GM12801 (cell line): ENCODE data around the gene KLC1.

ENCODE experiments used
- CTCF ChIP-seq: IDR thresholded peaks from one replicate; pipeline ENCODE4 v1.5.1; 2011; ENCODE audit warnings: control low read depth; ENCODE audit not compliant: insufficient read length; ENCODE audit errors: extremely low read depth

Gene KLC1

GRCh38 chr14:103694572-103695026 lies 65.6 kb downstream of the KLC1 start:
- no peak for TF ChIP-seq CTCF

- TF ChIP-seq CTCF = no peak
These were observed 66.5 kb downstream of the KLC1 start for GRCh38 chr14:103695296-103696069.

- TF ChIP-seq CTCF = no peak
These were observed 67.0 kb downstream of the KLC1 start for GRCh38 chr14:103696070-103696402.

GRCh38 chr14:103696466-103697071 lies 67.6 kb downstream of the KLC1 start:
- no peak for TF ChIP-seq CTCF

- no peak for TF ChIP-seq CTCF
These were observed 68.2 kb downstream of the KLC1 start for GRCh38 chr14:103697206-103697602.

- TF ChIP-seq CTCF = no peak
These were observed 68.8 kb downstream of the KLC1 start for GRCh38 chr14:103697603-103698379.

GRCh38 chr14:103698380-103699260 lies 69.6 kb downstream of the KLC1 start:
- TF ChIP-seq CTCF = no peak
